ENCODE measurements around the gene CCDC157.

Gene CCDC157

GRCh38 chr22:30356449-30357235 is at the start of gene CCDC157, which contains the start of gene SF3A1:
Gene CCDC157, plus strand, starts transcription at chr22:30357007. Its CDS starts 8,994 bp downstream, at chr22:30366001.
Gene SF3A1, minus strand, starts transcription at chr22:30356894. Its CDS starts 102 bp downstream, at chr22:30356792.
- DNase-seq (ENCODE audit: low spot score): peak; percentile 96
- TF ChIP-seq, protein P1, sequence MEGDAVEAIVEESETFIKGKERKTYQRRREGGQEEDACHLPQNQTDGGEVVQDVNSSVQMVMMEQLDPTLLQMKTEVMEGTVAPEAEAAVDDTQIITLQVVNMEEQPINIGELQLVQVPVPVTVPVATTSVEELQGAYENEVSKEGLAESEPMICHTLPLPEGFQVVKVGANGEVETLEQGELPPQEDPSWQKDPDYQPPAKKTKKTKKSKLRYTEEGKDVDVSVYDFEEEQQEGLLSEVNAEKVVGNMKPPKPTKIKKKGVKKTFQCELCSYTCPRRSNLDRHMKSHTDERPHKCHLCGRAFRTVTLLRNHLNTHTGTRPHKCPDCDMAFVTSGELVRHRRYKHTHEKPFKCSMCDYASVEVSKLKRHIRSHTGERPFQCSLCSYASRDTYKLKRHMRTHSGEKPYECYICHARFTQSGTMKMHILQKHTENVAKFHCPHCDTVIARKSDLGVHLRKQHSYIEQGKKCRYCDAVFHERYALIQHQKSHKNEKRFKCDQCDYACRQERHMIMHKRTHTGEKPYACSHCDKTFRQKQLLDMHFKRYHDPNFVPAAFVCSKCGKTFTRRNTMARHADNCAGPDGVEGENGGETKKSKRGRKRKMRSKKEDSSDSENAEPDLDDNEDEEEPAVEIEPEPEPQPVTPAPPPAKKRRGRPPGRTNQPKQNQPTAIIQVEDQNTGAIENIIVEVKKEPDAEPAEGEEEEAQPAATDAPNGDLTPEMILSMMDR (IDR thresholded peaks at IDR 0.05; ENCODE audit: extremely low read depth, insufficient read depth, missing control alignments): no peak
- in situ Hi-C loops (cut with MboI; ENCODE audit: low pct_unique_long_range_greater_than_20kb, low sequenced_read_pairs, unreplicated experiment): no loop called here

DNA sequence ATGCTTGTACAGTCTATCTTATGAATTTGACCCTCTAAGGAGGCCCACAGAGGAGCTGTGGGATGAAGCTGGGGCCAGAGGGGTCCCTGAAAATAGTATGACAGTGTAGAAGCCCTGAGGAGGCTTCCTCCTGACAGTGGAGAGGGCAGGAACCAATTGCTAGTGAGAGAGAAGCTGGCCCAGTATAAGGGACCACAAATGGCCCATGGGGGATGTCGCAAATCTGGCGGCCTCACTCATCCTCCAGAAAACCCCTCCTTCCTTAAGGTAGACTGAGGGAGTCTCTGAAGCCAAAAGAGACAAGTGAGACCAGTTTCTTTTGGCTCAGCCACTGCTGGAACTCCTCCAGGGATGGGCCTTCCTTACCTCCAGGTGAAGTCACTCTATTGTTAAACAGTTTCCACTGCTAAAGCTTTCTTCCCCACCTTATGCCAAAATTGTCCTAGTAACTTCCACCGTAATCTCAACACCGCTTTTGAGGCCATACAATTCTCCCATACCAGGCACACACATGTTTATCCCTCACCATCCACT is 49.7 kb upstream of the CCDC157 start:
- no peak for DNase-seq (ENCODE audit: low spot score)
- in situ Hi-C loops (cut with MboI; ENCODE audit: low pct_unique_long_range_greater_than_20kb, low sequenced_read_pairs, unreplicated experiment): no loop called here
- TF ChIP-seq, protein P1 (IDR thresholded peaks at IDR 0.05; ENCODE audit: extremely low read depth, insufficient read depth, missing control alignments): no peak

DNA sequence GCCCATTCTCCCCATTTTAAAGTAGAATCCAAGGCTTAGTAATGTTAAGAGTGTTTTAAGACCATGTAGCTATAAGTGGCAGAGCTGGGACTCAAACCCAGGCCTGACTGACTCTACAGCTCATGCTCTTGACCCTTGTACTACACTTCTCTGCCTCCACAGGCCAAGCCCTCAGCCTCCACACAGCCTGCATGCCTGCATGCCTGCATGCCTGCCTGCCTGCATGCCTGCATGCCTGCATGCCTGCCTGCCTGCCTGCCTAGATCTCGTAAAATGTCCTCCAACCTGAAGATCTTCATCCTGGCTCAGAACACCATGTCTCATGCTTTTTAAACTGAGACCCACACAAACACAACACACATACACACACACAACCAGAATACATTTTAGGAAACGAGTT is 48.7 kb upstream of the CCDC157 start:
- in situ Hi-C loops (cut with MboI; ENCODE audit: low pct_unique_long_range_greater_than_20kb, low sequenced_read_pairs, unreplicated experiment): no loop called here
- TF ChIP-seq, protein P1 (IDR thresholded peaks at IDR 0.05; ENCODE audit: extremely low read depth, insufficient read depth, missing control alignments): no peak
- no peak for DNase-seq (ENCODE audit: low spot score)

- TF ChIP-seq, protein P1 (IDR thresholded peaks at IDR 0.05; ENCODE audit: extremely low read depth, insufficient read depth, missing control alignments): no peak
- in situ Hi-C loops (cut with MboI; ENCODE audit: low pct_unique_long_range_greater_than_20kb, low sequenced_read_pairs, unreplicated experiment): no loop called here
- peak; percentile 75 for DNase-seq (ENCODE audit: low spot score)
Measured at GRCh38 chr22:30308518-30309230, 48.1 kb upstream of the CCDC157 start.

DNA sequence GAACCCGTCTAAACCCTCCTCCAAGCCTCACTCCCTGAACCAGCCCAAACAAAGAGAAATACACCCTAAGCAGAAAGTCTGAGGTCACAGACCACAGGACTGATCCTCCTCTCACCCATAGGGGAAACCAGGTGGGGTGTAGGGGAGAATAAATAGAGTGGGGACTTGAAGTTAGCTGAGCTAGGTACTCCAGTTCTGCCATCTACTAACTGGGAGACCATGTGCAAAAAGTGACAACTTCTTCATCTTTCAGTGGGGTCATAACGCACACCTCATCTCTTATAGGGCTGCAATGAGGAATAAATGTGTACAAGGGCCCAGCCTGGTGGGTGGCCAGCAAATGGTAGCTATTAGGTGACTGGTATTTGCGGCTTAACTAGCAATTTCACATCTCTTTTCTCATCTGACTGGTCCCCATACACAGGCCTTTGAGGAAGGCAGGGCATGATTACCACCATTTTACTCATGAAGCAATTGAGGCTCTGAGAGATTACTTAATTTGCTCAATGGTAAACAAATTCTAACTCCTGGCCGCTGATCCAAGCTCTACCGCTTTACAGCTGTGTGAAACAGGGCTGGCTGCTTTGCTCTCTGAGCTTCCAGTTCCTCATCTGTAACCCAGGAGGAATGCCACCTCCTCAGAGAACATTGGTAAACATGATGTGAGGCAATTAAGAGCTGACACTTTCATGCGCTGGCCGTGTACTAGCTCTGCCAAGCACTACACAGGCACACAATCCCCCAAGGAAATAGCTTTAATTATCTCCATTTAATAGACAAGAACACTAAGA is 46.7 kb upstream of the CCDC157 start:
- DNase-seq (ENCODE audit: low spot score): peak; percentile 56
- in situ Hi-C loops (cut with MboI; ENCODE audit: low pct_unique_long_range_greater_than_20kb, low sequenced_read_pairs, unreplicated experiment): no loop called here
- TF ChIP-seq, protein P1 (IDR thresholded peaks at IDR 0.05; ENCODE audit: extremely low read depth, insufficient read depth, missing control alignments): no peak
